ENCODE data around the gene MSRB1.

DNA sequence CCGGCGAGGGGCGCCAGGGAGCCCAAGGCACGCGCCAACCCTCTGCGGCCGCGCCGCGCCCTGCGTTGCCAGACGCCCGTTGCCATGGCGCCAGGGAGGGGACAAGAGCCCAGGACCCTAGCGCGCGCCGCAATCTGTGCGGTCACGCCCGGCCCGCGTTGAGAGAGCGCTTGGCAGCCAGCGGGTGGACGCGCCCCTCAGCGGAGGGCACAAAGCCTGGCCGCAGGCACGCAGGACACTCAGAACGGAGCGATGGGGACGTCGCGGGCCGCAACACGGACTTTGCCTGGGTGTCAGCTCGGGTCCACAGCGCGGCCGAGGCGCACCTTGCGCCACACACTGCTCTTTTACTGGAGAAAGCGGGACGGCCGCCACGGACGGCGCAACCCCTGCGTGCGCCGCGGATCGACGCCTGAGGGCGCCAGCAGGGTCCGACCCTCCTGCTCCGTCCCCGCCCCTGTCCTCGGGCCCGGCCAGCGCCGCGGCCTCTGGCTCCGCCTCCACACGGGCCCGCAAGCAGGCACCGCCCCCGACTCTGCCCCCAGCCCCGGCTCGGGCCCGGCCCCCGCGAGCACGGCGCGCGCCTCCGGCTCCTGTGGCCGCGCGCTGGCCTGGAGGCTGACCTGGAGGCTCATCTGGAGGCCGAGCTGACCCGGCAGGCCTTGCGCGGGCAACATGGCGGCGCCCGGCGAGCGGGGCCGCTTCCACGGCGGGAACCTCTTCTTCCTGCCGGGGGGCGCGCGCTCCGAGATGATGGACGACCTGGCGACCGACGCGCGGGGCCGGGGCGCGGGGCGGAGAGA lies 40.7 kb upstream of the MSRB1 start, which contains the start of gene GFER:
- TF ChIP-seq, protein P1, sequence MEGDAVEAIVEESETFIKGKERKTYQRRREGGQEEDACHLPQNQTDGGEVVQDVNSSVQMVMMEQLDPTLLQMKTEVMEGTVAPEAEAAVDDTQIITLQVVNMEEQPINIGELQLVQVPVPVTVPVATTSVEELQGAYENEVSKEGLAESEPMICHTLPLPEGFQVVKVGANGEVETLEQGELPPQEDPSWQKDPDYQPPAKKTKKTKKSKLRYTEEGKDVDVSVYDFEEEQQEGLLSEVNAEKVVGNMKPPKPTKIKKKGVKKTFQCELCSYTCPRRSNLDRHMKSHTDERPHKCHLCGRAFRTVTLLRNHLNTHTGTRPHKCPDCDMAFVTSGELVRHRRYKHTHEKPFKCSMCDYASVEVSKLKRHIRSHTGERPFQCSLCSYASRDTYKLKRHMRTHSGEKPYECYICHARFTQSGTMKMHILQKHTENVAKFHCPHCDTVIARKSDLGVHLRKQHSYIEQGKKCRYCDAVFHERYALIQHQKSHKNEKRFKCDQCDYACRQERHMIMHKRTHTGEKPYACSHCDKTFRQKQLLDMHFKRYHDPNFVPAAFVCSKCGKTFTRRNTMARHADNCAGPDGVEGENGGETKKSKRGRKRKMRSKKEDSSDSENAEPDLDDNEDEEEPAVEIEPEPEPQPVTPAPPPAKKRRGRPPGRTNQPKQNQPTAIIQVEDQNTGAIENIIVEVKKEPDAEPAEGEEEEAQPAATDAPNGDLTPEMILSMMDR (conservative IDR thresholded peaks at IDR 0.05 in 1 of 2, IDR thresholded peaks at IDR 0.05 in 1 of 2; ENCODE audit: low read depth in 1 of 2, low read length in 2 of 2): peak in 1 of 2 donors; percentile 34
- TF ChIP-seq EZH2 (IDR thresholded peaks at IDR 0.05; ENCODE audit: low read length, missing control alignments): no peak
